Measurements from ENCODE around the gene OTULINL.

DNA sequence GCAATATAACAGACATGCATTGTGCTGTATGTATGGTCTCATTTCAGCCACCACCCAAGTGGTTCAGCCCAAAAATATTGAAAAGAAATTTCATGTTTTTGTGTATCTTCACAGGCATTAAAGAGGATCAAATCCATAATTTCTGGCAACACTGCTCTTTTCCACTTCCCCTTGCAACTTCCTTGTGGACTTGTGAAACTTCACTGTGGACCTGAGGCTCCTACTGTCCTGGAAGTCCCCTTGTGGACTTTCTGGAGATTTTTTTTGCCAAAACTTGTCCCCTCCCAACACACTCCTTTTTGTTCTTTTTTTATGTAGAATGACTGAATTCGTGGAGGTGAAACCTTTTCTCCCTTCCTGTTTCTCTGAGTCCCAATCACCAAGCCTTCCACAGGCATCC is 14.3 kb downstream of the OTULINL start:
- TF ChIP-seq LEF1 (IDR thresholded peaks at IDR 0.05; ENCODE audit: borderline replicate concordance), result no peak
- TF ChIP-seq, protein P1, sequence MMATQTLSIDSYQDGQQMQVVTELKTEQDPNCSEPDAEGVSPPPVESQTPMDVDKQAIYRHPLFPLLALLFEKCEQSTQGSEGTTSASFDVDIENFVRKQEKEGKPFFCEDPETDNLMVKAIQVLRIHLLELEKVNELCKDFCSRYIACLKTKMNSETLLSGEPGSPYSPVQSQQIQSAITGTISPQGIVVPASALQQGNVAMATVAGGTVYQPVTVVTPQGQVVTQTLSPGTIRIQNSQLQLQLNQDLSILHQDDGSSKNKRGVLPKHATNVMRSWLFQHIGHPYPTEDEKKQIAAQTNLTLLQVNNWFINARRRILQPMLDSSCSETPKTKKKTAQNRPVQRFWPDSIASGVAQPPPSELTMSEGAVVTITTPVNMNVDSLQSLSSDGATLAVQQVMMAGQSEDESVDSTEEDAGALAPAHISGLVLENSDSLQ (IDR thresholded peaks at IDR 0.05), result no peak
- no peak for TF ChIP-seq FOXA1 (IDR thresholded peaks at IDR 0.05)
- no peak for TF ChIP-seq BHLHE40 (IDR thresholded peaks at IDR 0.05; ENCODE audit: borderline replicate concordance)
- TF ChIP-seq ARNT (IDR thresholded peaks at IDR 0.05), result no peak

Data from HEK293T (cell line).